CD8-positive, alpha-beta memory T cell (primary cell): ENCODE data around the gene TSPEAR. TPM values are rescaled to one million over a fixed set of nuclear protein-coding genes. Genes with fewer than 3 reads are reported as not detected.
"Not testable (repeated sequence)": the region's sequence is repeated elsewhere in the genome, so short reads cannot be mapped to it uniquely, and the experiment has no call there.

Experiments used
- CTCF ChIA-PET: fragments of 350-600 bp; sonication (Branson Sonifier 250); formaldehyde crosslinking; loops from one replicate; lab custom pipeline; 2021; ENCODE audit warnings: antibody characterized with exemption; lab: Charles Lee
- POLR2A ChIA-PET: fragments of 350-600 bp; sonication (Branson Sonifier 250); formaldehyde crosslinking; loops from one replicate; lab custom pipeline; 2021; ENCODE audit warnings: antibody characterized with exemption; lab: Charles Lee
- DNase-seq, 5 donors: peaks; one replicate each; pipeline versions ENCODE4 v3.0.0 to v3.0.0-alpha.2; 2020 to 2022; ENCODE audit warnings: mixed read lengths in 1 of 5
- H3K27ac ChIP-seq: one replicate; pipeline ENCODE4 v1.7.0; 2013; ENCODE audit warnings: low read depth, mild to moderate bottlenecking, low read length, moderate library complexity
- H3K27me3 ChIP-seq: 2 replicates; pipeline ENCODE4 v1.7.0; 2013; ENCODE audit warnings: low read length, mild to moderate bottlenecking; ENCODE audit not compliant: insufficient read depth, poor library complexity, severe bottlenecking
- H3K36me3 ChIP-seq: 2 replicates; pipeline ENCODE4 v1.7.0; 2013; ENCODE audit warnings: mild to moderate bottlenecking, low read length, moderate library complexity; ENCODE audit not compliant: insufficient read depth
- H3K4me1 ChIP-seq: 2 replicates; pipeline ENCODE4 v1.7.0; 2013; ENCODE audit warnings: mild to moderate bottlenecking, low read length, moderate library complexity; ENCODE audit not compliant: insufficient read depth
- H3K4me3 ChIP-seq: 2 replicates; pipeline ENCODE4 v1.7.0; 2013; ENCODE audit warnings: mild to moderate bottlenecking, low read length
- H3K9me3 ChIP-seq: 2 replicates; pipeline ENCODE4 v1.7.0; 2013; ENCODE audit warnings: mild to moderate bottlenecking, low read length
- H3K27ac Mint-ChIP-seq, 8 donors: one replicate each; pipeline ENCODE4 v1.8.0; 2020 to 2021; ENCODE audit warnings: mixed read lengths in 8 of 8, mild to moderate bottlenecking in 6 of 8, inconsistent platforms in 3 of 8, moderate library complexity in 3 of 8
- H3K27me3 Mint-ChIP-seq, 2 donors: one replicate each; pipeline ENCODE4 v1.8.0; 2020 to 2021; ENCODE audit warnings: mixed read lengths in 2 of 2, mild to moderate bottlenecking in 1 of 2, moderate library complexity in 1 of 2
- H3K36me3 Mint-ChIP-seq, 3 donors: one replicate each; pipeline ENCODE4 v1.8.0; 2020 to 2021; ENCODE audit warnings: mixed read lengths in 3 of 3, inconsistent platforms in 1 of 3, mild to moderate bottlenecking in 1 of 3
- H3K4me1 Mint-ChIP-seq, 3 donors: one replicate each; pipeline ENCODE4 v1.8.0; 2020 to 2021; ENCODE audit warnings: mixed read lengths in 3 of 3, inconsistent platforms in 1 of 3, mild to moderate bottlenecking in 1 of 3
- H3K4me3 Mint-ChIP-seq, 7 donors: one replicate each; pipeline ENCODE4 v1.8.0; 2020 to 2021; ENCODE audit warnings: mixed read lengths in 7 of 7, mild to moderate bottlenecking in 6 of 7, moderate library complexity in 4 of 7, inconsistent platforms in 2 of 7
- H3K9me3 Mint-ChIP-seq, 5 donors: one replicate each; pipeline ENCODE4 v1.8.0; 2020 to 2022; ENCODE audit warnings: mixed read lengths in 5 of 5, mild to moderate bottlenecking in 3 of 5, moderate library complexity in 2 of 5, inconsistent platforms in 1 of 5
- polyA plus RNA-seq: library from polyadenylated mRNA; unstranded; fragments of 300-500 nt; fragmentation: Illumina TruSeq; gene quantifications from one replicate; pipeline ENCODE4 v1.2.3, GENCODE V29; 2021
- total RNA-seq, 2 experiments: library from RNA; stranded (reverse); gene quantifications; one replicate each; pipeline ENCODE4 v1.2.3, GENCODE V29; 2021

The TSPEAR gene
- total and polyA plus RNA-seq, 3 experiments from 2014 or later: 0.05 TPM; not detected in 2

GRCh38 chr21:44697811-44698734, 13.3 kb downstream of the TSPEAR start:
- peaks cover 0 to 16% (median 2%) of the 10 kb centered on the region in 3 donors for H3K36me3 Mint-ChIP-seq
- H3K9me3 ChIP-seq: no peaks in the 10 kb centered on the region
- H3K27me3 ChIP-seq: peaks cover 20% of the 10 kb centered on the region
- H3K36me3 ChIP-seq: no peaks in the 10 kb centered on the region
- no peak overlapping the region for H3K4me3 Mint-ChIP-seq
- H3K4me3 ChIP-seq: no peak overlapping the region
- no peaks in the 10 kb centered on the region for H3K4me1 ChIP-seq
- no peak overlapping the region for H3K27ac ChIP-seq
- H3K27me3 Mint-ChIP-seq: peaks cover 51 to 58% of the 10 kb centered on the region in 2 donors
- peak in 1 of 5 donors; percentile 31 for DNase-seq
- peaks cover 15 to 24% (median 17%) of the 10 kb centered on the region in 3 donors for H3K4me1 Mint-ChIP-seq
- CTCF ChIA-PET: interaction anchor here (0.8 to 1.9 kb wide), 3 partner anchors 12 to 187 kb away, joined by 3 to 6 read pairs (median 3); no protein-coding TSS in a partner anchor
- peaks cover 0 to 6% (median 0%) of the 10 kb centered on the region in 5 donors for H3K9me3 Mint-ChIP-seq
- H3K27ac Mint-ChIP-seq: peak overlapping the region in 2 of 8 donors; percentile 17 to 51
- POLR2A ChIA-PET: interaction anchor here (0.5 to 0.6 kb wide), 2 partner anchors 31 to 1014 kb away, joined by 3 to 5 read pairs; no protein-coding TSS in a partner anchor

GRCh38 chr21:44697172-44697810, 14.1 kb downstream of the TSPEAR start, which contains the start of gene KRTAP10-12:
Gene KRTAP10-12 (plus strand): TSS chr21:44697172. CDS start chr21:44697202, 30 bp downstream.
- H3K9me3 ChIP-seq, H3K4me3 ChIP-seq, H3K36me3 ChIP-seq, H3K27ac ChIP-seq, H3K4me1 ChIP-seq: not testable (repeated sequence)
- Mint-ChIP-seq H3K36me3 (peaks cover 2 to 24% (median 2%) of the 10 kb centered on the region in 3 donors), H3K27me3 (peaks cover 43 to 51% of the 10 kb centered on the region in 2 donors), H3K27ac (peak within 1 kb of the TSS in 3 of 8 donors; percentile 17 to 53 (median 20)), H3K9me3 (peaks cover 0 to 11% (median 3%) of the 10 kb centered on the region in 5 donors), H3K4me1 (peaks cover 15 to 24% (median 17%) of the 10 kb centered on the region in 3 donors), H3K4me3 (peak within 1 kb of the TSS in 2 of 7 donors; percentile 0 to 37)
- ChIA-PET CTCF (interaction anchor here (0.8 to 1.9 kb wide), 2 partner anchors 45 to 187 kb away, joined by 3 to 6 read pairs; no protein-coding TSS in a partner anchor), POLR2A (interaction anchor here (0.5 to 0.6 kb wide), 2 partner anchors 30 to 1014 kb away, joined by 3 to 5 read pairs; no protein-coding TSS in a partner anchor)
- DNase-seq: peak in 1 of 5 donors; percentile 42
- H3K27me3 ChIP-seq: peaks cover 17% of the 10 kb centered on the region

GRCh38 chr21:44696572-44696971, 14.8 kb downstream of the TSPEAR start:
- POLR2A ChIA-PET: no interaction called here
- no peak for DNase-seq
- H3K27ac ChIP-seq: no peak overlapping the region
- peaks cover 38 to 46% of the 10 kb centered on the region in 2 donors for H3K27me3 Mint-ChIP-seq
- H3K4me1 ChIP-seq: no peaks in the 10 kb centered on the region
- H3K4me1 Mint-ChIP-seq: peaks cover 16 to 28% (median 21%) of the 10 kb centered on the region in 3 donors
- H3K36me3 ChIP-seq: no peaks in the 10 kb centered on the region
- H3K4me3 ChIP-seq: no peak overlapping the region
- H3K27ac Mint-ChIP-seq: no peak overlapping the region
- peaks cover 3 to 12% (median 6%) of the 10 kb centered on the region in 5 donors for H3K9me3 Mint-ChIP-seq
- H3K36me3 Mint-ChIP-seq: peaks cover 2 to 26% (median 2%) of the 10 kb centered on the region in 3 donors
- CTCF ChIA-PET: interaction anchor here (1.9 kb wide), 1 partner anchor 186 kb away, joined by 6 read pairs; no protein-coding TSS in a partner anchor
- no peak overlapping the region for H3K4me3 Mint-ChIP-seq
- peaks cover 14% of the 10 kb centered on the region for H3K27me3 ChIP-seq
- H3K9me3 ChIP-seq: peaks cover 5% of the 10 kb centered on the region

GRCh38 chr21:44695641-44696040, 15.7 kb downstream of the TSPEAR start:
- no peak for DNase-seq
- Histone ChIP-seq H3K4me3 (no peak overlapping the region), H3K27me3 (peaks cover 4% of the 10 kb centered on the region), H3K27ac (no peak overlapping the region), H3K4me1 (no peaks in the 10 kb centered on the region), H3K9me3 (peaks cover 5% of the 10 kb centered on the region), H3K36me3 (no peaks in the 10 kb centered on the region)
- Mint-ChIP-seq H3K4me1 (peaks cover 17 to 31% (median 22%) of the 10 kb centered on the region in 3 donors), H3K27ac (peak overlapping the region in 2 of 8 donors; percentile 47 to 53), H3K9me3 (peaks cover 3 to 12% (median 6%) of the 10 kb centered on the region in 5 donors), H3K36me3 (peaks cover 2 to 26% (median 2%) of the 10 kb centered on the region in 3 donors), H3K27me3 (peaks cover 29 to 38% of the 10 kb centered on the region in 2 donors), H3K4me3 (no peak overlapping the region)
- ChIA-PET POLR2A (no interaction called here), CTCF (interaction anchor here (1.0 kb wide), 1 partner anchor 47 kb away, joined by 3 read pairs; no protein-coding TSS in a partner anchor)

GRCh38 chr21:44695184-44695583, 16.2 kb downstream of the TSPEAR start:
- Mint-ChIP-seq H3K9me3 (peaks cover 3 to 12% (median 6%) of the 10 kb centered on the region in 5 donors), H3K4me1 (peaks cover 17 to 31% (median 22%) of the 10 kb centered on the region in 3 donors), H3K27ac (peak overlapping the region in 2 of 8 donors; percentile 47 to 59), H3K4me3 (peak overlapping the region in 2 of 7 donors; percentile 2 to 20), H3K27me3 (peaks cover 27 to 38% of the 10 kb centered on the region in 2 donors), H3K36me3 (peaks cover 2 to 26% (median 2%) of the 10 kb centered on the region in 3 donors)
- POLR2A ChIA-PET: no interaction called here
- CTCF ChIA-PET: interaction anchor here (1.0 kb wide), 1 partner anchor 47 kb away, joined by 3 read pairs; no protein-coding TSS in a partner anchor
- Histone ChIP-seq H3K27ac (no peak overlapping the region), H3K9me3 (peaks cover 5% of the 10 kb centered on the region), H3K4me3 (no peak overlapping the region), H3K27me3 (peaks cover 3% of the 10 kb centered on the region), H3K4me1 (no peaks in the 10 kb centered on the region), H3K36me3 (no peaks in the 10 kb centered on the region)
- DNase-seq: no peak

- Mint-ChIP-seq H3K4me1 (peaks cover 17 to 31% (median 22%) of the 10 kb centered on the region in 3 donors), H3K27ac (no peak overlapping the region), H3K4me3 (peak overlapping the region in 4 of 7 donors; percentile 2 to 46 (median 24)), H3K36me3 (peaks cover 2 to 26% (median 2%) of the 10 kb centered on the region in 3 donors), H3K27me3 (peaks cover 23 to 38% of the 10 kb centered on the region in 2 donors), H3K9me3 (peaks cover 3 to 12% (median 6%) of the 10 kb centered on the region in 5 donors)
- ChIA-PET POLR2A (no interaction called here), CTCF (interaction anchor here (1.0 kb wide), 1 partner anchor 48 kb away, joined by 3 read pairs; no protein-coding TSS in a partner anchor)
- no peaks in the 10 kb centered on the region for H3K36me3 ChIP-seq
- no peaks in the 10 kb centered on the region for H3K4me1 ChIP-seq
- H3K27me3 ChIP-seq: peaks cover 3% of the 10 kb centered on the region
- no peak for DNase-seq
- peaks cover 5% of the 10 kb centered on the region for H3K9me3 ChIP-seq
- H3K4me3 ChIP-seq: no peak overlapping the region
- no peak overlapping the region for H3K27ac ChIP-seq
Observed at GRCh38 chr21:44694776-44695175, 16.6 kb downstream of the TSPEAR start.

- Histone ChIP-seq H3K36me3 (no peaks in the 10 kb centered on the region), H3K9me3 (peaks cover 5% of the 10 kb centered on the region), H3K27ac (no peak overlapping the region), H3K4me3 (no peak overlapping the region), H3K4me1 (no peaks in the 10 kb centered on the region), H3K27me3 (no peaks in the 10 kb centered on the region)
- H3K4me1 Mint-ChIP-seq: peaks cover 13 to 28% (median 22%) of the 10 kb centered on the region in 3 donors
- H3K9me3 Mint-ChIP-seq: peaks cover 3 to 12% (median 6%) of the 10 kb centered on the region in 5 donors
- H3K27ac Mint-ChIP-seq: no peak overlapping the region
- ChIA-PET POLR2A (no interaction called here), CTCF (no interaction called here)
- peaks cover 2 to 26% (median 2%) of the 10 kb centered on the region in 3 donors for H3K36me3 Mint-ChIP-seq
- DNase-seq: no peak
- H3K27me3 Mint-ChIP-seq: peaks cover 14 to 24% of the 10 kb centered on the region in 2 donors
- no peak overlapping the region for H3K4me3 Mint-ChIP-seq
Observed at GRCh38 chr21:44692798-44693512, 18.4 kb downstream of the TSPEAR start.
